CMK (cell line): Measurements from ENCODE around the gene LUC7L2.
"Not testable (repeated sequence)": the region's sequence is repeated elsewhere in the genome, so short reads cannot be mapped to it uniquely, and the experiment has no call there.

Source experiments
- DNase-seq: peaks from one replicate; pipeline ENCODE4 v3.0.0-alpha.2; 2010; ENCODE audit warnings: low read depth

LUC7L2 gene

GRCh38 chr7:139450851-139451250 is 91.2 kb downstream of the LUC7L2 start:
- DNase-seq: no peak

- no peak for DNase-seq
Observed at GRCh38 chr7:139451638-139452037, 91.9 kb downstream of the LUC7L2 start.

GRCh38 chr7:139452958-139453672 is 93.4 kb downstream of the LUC7L2 start:
- no peak for DNase-seq

GRCh38 chr7:139453673-139454321 is 94.1 kb downstream of the LUC7L2 start:
- no peak for DNase-seq

- DNase-seq: no peak
Observed at GRCh38 chr7:139455789-139456188, 96.1 kb downstream of the LUC7L2 start.

- DNase-seq: no peak
Observed at GRCh38 chr7:139456511-139456910, 96.8 kb downstream of the LUC7L2 start.

- DNase-seq: no peak
Observed at GRCh38 chr7:139457153-139457946, 97.7 kb downstream of the LUC7L2 start.

- DNase-seq: not testable (repeated sequence)
Observed at GRCh38 chr7:139463421-139463820, 103.7 kb downstream of the LUC7L2 start.

- DNase-seq: not testable (repeated sequence)
Observed at GRCh38 chr7:139464511-139464910, 104.8 kb downstream of the LUC7L2 start.

GRCh38 chr7:139465072-139465471 is 105.4 kb downstream of the LUC7L2 start:
- not testable (repeated sequence) for DNase-seq

GRCh38 chr7:139467729-139468128 is 108.0 kb downstream of the LUC7L2 start:
- not testable (repeated sequence) for DNase-seq

- not testable (repeated sequence) for DNase-seq
Observed at GRCh38 chr7:139468281-139468680, 108.6 kb downstream of the LUC7L2 start.

- DNase-seq: no peak
Observed at GRCh38 chr7:139471740-139472353, 112.2 kb downstream of the LUC7L2 start.
